Measurements from ENCODE around the gene PRR5. TPM values are rescaled to one million over a fixed set of nuclear protein-coding genes. Genes with fewer than 3 reads are reported as not detected.

The PRR5 gene
- total RNA-seq, 1 donor from 2014 or later, result 4.0 TPM

DNA sequence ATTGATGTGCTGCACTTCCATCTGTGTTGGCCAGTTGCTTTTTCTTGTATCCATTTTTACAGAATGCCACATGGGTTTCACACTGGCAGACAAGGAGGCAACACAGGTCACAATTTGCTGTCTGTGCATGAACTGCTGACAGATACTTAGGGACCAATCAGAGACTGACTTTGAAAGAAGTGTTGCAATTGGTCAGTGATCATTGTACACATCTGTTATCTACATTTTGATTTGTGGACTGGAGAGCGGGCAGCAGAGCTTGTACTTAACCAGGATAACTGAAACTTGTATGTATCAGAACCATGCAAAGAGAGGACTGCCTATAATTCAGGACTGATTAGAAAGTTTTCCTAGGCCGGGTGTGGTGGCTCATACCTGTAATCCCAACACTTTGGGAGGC is 21.8 kb downstream of the PRR5 start:
- Mint-ChIP-seq H3K9me3 (no peaks in the 10 kb centered on the region), H3K36me3 (no peaks in the 10 kb centered on the region), H3K4me1 (peaks cover 31% of the 10 kb centered on the region), H3K4me3 (no peak overlapping the region), H3K27ac (no peak overlapping the region), H3K27me3 (ENCODE audit: insufficient read depth, low read depth) (no peaks in the 10 kb centered on the region)
- TF ChIP-seq EZH2phosphoT487 (IDR thresholded peaks at IDR 0.05) (no peak), EZH2 (IDR thresholded peaks at IDR 0.05) (no peak)
- TF ChIP-seq, protein P1, sequence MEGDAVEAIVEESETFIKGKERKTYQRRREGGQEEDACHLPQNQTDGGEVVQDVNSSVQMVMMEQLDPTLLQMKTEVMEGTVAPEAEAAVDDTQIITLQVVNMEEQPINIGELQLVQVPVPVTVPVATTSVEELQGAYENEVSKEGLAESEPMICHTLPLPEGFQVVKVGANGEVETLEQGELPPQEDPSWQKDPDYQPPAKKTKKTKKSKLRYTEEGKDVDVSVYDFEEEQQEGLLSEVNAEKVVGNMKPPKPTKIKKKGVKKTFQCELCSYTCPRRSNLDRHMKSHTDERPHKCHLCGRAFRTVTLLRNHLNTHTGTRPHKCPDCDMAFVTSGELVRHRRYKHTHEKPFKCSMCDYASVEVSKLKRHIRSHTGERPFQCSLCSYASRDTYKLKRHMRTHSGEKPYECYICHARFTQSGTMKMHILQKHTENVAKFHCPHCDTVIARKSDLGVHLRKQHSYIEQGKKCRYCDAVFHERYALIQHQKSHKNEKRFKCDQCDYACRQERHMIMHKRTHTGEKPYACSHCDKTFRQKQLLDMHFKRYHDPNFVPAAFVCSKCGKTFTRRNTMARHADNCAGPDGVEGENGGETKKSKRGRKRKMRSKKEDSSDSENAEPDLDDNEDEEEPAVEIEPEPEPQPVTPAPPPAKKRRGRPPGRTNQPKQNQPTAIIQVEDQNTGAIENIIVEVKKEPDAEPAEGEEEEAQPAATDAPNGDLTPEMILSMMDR (IDR thresholded peaks at IDR 0.05), result no peak
- no peaks in the 10 kb centered on the region for H3K79me2 ChIP-seq (ENCODE audit: low read depth)
- no peak overlapping the region for H2AFZ ChIP-seq (replicated peaks)
- no peaks in the 10 kb centered on the region for H4K20me1 ChIP-seq (ENCODE audit: low read depth)
- H3K9me3 ChIP-seq (ENCODE audit: low read depth), result no peaks in the 10 kb centered on the region
- no peak overlapping the region for H3K27ac ChIP-seq
- peaks cover 30% of the 10 kb centered on the region for H3K4me1 ChIP-seq
- H3F3A ChIP-seq (ENCODE audit: low read depth), result peaks cover 18% of the 10 kb centered on the region
- H3K4me2 ChIP-seq, result no peak overlapping the region
- no peaks in the 10 kb centered on the region for H3K27me3 ChIP-seq
- H3K4me3 ChIP-seq, result no peak overlapping the region
- no peak overlapping the region for H3K9ac ChIP-seq
- H3K36me3 ChIP-seq, result no peaks in the 10 kb centered on the region
- DNase-seq (ENCODE audit: low spot score), result no peak

DNA sequence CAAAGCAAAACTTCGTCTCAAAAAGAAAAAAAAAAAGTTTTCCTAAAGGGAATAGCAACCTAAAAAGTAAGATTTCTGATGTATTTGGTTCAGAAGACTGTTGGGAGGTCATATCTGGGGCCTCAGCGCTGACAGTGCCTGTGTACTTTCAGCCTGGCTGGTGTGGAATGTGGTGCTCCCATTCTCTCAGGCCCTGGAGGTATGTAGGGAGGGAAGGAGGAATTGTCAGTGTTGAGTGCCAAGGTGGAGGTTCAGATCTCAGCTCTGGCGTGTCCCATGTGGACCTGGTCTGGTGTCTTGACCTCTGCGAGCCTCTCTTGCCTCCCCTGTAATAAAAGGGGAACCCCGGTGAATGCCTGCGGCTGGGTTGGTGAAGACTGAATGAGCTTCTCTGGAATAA is 22.4 kb downstream of the PRR5 start:
- no peak overlapping the region for H3K4me3 ChIP-seq

DNA sequence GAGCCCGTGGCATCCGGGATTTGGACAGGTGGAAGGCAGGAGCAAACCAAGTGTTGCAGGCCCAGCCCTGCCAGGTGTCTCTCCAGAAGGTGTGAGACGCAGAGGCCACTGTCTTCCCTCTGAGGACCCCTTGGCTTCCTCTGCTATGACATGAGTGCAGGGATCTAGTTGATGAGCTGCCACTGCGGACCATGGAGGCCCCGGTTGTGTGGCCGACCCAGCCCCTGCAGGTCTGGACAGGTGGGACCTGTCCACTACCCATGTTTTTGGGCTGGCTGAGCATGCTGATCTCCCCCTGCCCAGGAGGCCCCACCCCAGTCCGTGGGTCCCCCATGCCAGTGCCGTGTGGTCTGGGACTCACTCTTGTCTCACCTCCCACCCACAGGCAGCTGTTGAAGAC is 22.9 kb downstream of the PRR5 start:
- no peaks in the 10 kb centered on the region for H3K27me3 Mint-ChIP-seq (ENCODE audit: insufficient read depth, low read depth)
- H3K9me3 ChIP-seq (ENCODE audit: low read depth), result no peaks in the 10 kb centered on the region
- no peaks in the 10 kb centered on the region for H4K20me1 ChIP-seq (ENCODE audit: low read depth)
- no peak overlapping the region for H3K4me3 Mint-ChIP-seq
- H2AFZ ChIP-seq (replicated peaks), result no peak overlapping the region
- peaks cover 18% of the 10 kb centered on the region for H3F3A ChIP-seq (ENCODE audit: low read depth)
- peaks cover 26% of the 10 kb centered on the region for H3K4me1 ChIP-seq
- no peak overlapping the region for H3K4me3 ChIP-seq
- TF ChIP-seq EZH2phosphoT487 (IDR thresholded peaks at IDR 0.05) (no peak), EZH2 (IDR thresholded peaks at IDR 0.05) (no peak)
- TF ChIP-seq, protein P1 (IDR thresholded peaks at IDR 0.05), result no peak
- H3K9me3 Mint-ChIP-seq, result no peaks in the 10 kb centered on the region
- H3K27ac Mint-ChIP-seq, result no peak overlapping the region
- no peak overlapping the region for H3K9ac ChIP-seq
- no peak for DNase-seq (ENCODE audit: low spot score)
- no peaks in the 10 kb centered on the region for H3K36me3 ChIP-seq
- peaks cover 28% of the 10 kb centered on the region for H3K4me1 Mint-ChIP-seq
- no peak overlapping the region for H3K4me2 ChIP-seq
- H3K27ac ChIP-seq, result no peak overlapping the region
- H3K36me3 Mint-ChIP-seq, result no peaks in the 10 kb centered on the region
- H3K79me2 ChIP-seq (ENCODE audit: low read depth), result no peaks in the 10 kb centered on the region
- H3K27me3 ChIP-seq, result no peaks in the 10 kb centered on the region

More for the DNA sequence above, 22.4 kb downstream of the PRR5 start:
- DNase-seq (ENCODE audit: low spot score), result no peak
- Mint-ChIP-seq H3K36me3 (no peaks in the 10 kb centered on the region), H3K27ac (no peak overlapping the region), H3K4me1 (peaks cover 33% of the 10 kb centered on the region), H3K27me3 (ENCODE audit: insufficient read depth, low read depth) (no peaks in the 10 kb centered on the region), H3K9me3 (no peaks in the 10 kb centered on the region), H3K4me3 (no peak overlapping the region)
- Histone ChIP-seq H3K27me3 (no peaks in the 10 kb centered on the region), H3F3A (ENCODE audit: low read depth) (peaks cover 18% of the 10 kb centered on the region), H3K4me2 (no peak overlapping the region), H4K20me1 (ENCODE audit: low read depth) (no peaks in the 10 kb centered on the region), H3K79me2 (ENCODE audit: low read depth) (no peaks in the 10 kb centered on the region), H3K4me1 (peaks cover 27% of the 10 kb centered on the region), H3K36me3 (no peaks in the 10 kb centered on the region), H3K9me3 (ENCODE audit: low read depth) (no peaks in the 10 kb centered on the region), H2AFZ (replicated peaks) (no peak overlapping the region), H3K9ac (no peak overlapping the region), H3K27ac (no peak overlapping the region)
- TF ChIP-seq, protein P1 (IDR thresholded peaks at IDR 0.05), result no peak
- TF ChIP-seq EZH2 (IDR thresholded peaks at IDR 0.05), result no peak
- TF ChIP-seq EZH2phosphoT487 (IDR thresholded peaks at IDR 0.05), result no peak
